Naive thymus-derived CD4-positive, alpha-beta T cell (primary cell): ENCODE measurements around the gene OR8G5. TPM values are rescaled to one million over a fixed set of nuclear protein-coding genes. Genes with fewer than 3 reads are reported as not detected.

Experiments
- ATAC-seq: fragments of 150-1000 bp; cut with Tn5 transposase; 2 replicates; pipeline ENCODE4 v1.10.0; 2021; ENCODE audit warnings: mild to moderate bottlenecking, moderate library complexity
- CTCF ChIA-PET: fragments of 350-600 bp; sonication (Branson Sonifier 250); formaldehyde crosslinking; loops from one replicate; lab custom pipeline; 2021; ENCODE audit warnings: antibody characterized with exemption; lab: Charles Lee
- POLR2A ChIA-PET: fragments of 350-600 bp; sonication (Branson Sonifier 250); formaldehyde crosslinking; loops from one replicate; lab custom pipeline; 2021; ENCODE audit warnings: antibody characterized with exemption, inconsistent platforms; lab: Charles Lee
- DNase-seq, 9 donors: peaks; one replicate each; pipeline versions ENCODE4 v3.0.0 to v3.0.0-alpha.2; 2020 to 2022; ENCODE audit warnings: mixed read lengths in 1 of 9
- H3K27ac ChIP-seq: one replicate; pipeline ENCODE4 v1.7.0; 2013; ENCODE audit warnings: mild to moderate bottlenecking, low read depth, low read length, moderate library complexity
- H3K27me3 ChIP-seq, 2 donors: one replicate each; pipeline ENCODE4 v1.7.0; 2013; ENCODE audit warnings: low read length in 2 of 2, mild to moderate bottlenecking in 2 of 2, moderate library complexity in 2 of 2; ENCODE audit not compliant: control insufficient read depth in 2 of 2, insufficient read depth in 2 of 2
- H3K36me3 ChIP-seq, 3 experiments: 1 replicate in 2 of 3; 2 replicates in 1 of 3; pipeline ENCODE4 v1.7.0; 2013; ENCODE audit warnings: low read length in 3 of 3, mild to moderate bottlenecking in 3 of 3, moderate library complexity in 1 of 3; ENCODE audit not compliant: insufficient read depth in 3 of 3, control insufficient read depth in 2 of 3
- H3K4me1 ChIP-seq, 2 donors: one replicate each; pipeline ENCODE4 v1.7.0; 2013; ENCODE audit warnings: low read length in 2 of 2, mild to moderate bottlenecking in 2 of 2, moderate library complexity in 1 of 2; ENCODE audit not compliant: control insufficient read depth in 2 of 2, insufficient read depth in 2 of 2
- H3K4me3 ChIP-seq: 2 replicates; pipeline ENCODE4 v1.7.0; 2013; ENCODE audit warnings: mild to moderate bottlenecking, low read length
- H3K9me3 ChIP-seq, 3 experiments: 1 replicate in 2 of 3; 2 replicates in 1 of 3; pipeline ENCODE4 v1.7.0; 2013; ENCODE audit warnings: low read length in 3 of 3; ENCODE audit not compliant: control insufficient read depth in 2 of 3
- H3K27ac Mint-ChIP-seq, 9 donors: one replicate each; pipeline ENCODE4 v1.8.0; 2020 to 2022; ENCODE audit warnings: mixed read lengths in 9 of 9, mild to moderate bottlenecking in 8 of 9, moderate library complexity in 5 of 9, inconsistent platforms in 2 of 9
- H3K27me3 Mint-ChIP-seq, 5 donors: one replicate each; pipeline ENCODE4 v1.8.0; 2021 to 2022; ENCODE audit warnings: mixed read lengths in 5 of 5, mild to moderate bottlenecking in 1 of 5
- H3K36me3 Mint-ChIP-seq, 5 donors: one replicate each; pipeline ENCODE4 v1.8.0; 2020 to 2022; ENCODE audit warnings: mixed read lengths in 5 of 5, mild to moderate bottlenecking in 3 of 5, inconsistent platforms in 1 of 5
- H3K4me1 Mint-ChIP-seq, 7 donors: one replicate each; pipeline ENCODE4 v1.8.0; 2020 to 2022; ENCODE audit warnings: mixed read lengths in 7 of 7, mild to moderate bottlenecking in 3 of 7, inconsistent platforms in 1 of 7
- H3K4me3 Mint-ChIP-seq, 10 donors: one replicate each; pipeline ENCODE4 v1.8.0; 2020 to 2022; ENCODE audit warnings: mild to moderate bottlenecking in 10 of 10, mixed read lengths in 10 of 10, moderate library complexity in 6 of 10, inconsistent platforms in 2 of 10
- H3K9me3 Mint-ChIP-seq, 11 donors: one replicate each; pipeline ENCODE4 v1.8.0; 2020 to 2022; ENCODE audit warnings: mixed read lengths in 11 of 11, mild to moderate bottlenecking in 4 of 11, inconsistent platforms in 1 of 11, moderate library complexity in 1 of 11
- intact Hi-C, 2 donors: fragments of 100-400 bp; cut with micrococcal nuclease; formaldehyde crosslinking; loops; one replicate each; pipeline ENCODE4 v1.15.1; 2023
- polyA plus RNA-seq, 2 donors: library from polyadenylated mRNA; unstranded; fragments of 300-500 nt; fragmentation: Illumina TruSeq; gene quantifications; one replicate each; pipeline ENCODE4 v1.2.3, GENCODE V29; 2021
- total RNA-seq, 6 experiments: library from RNA in 5 of 6; stranded (reverse) in 5 of 6; gene quantifications; 1 replicate in 5 of 6; 2 replicates in 1 of 6; pipeline ENCODE4 v1.2.3 and lab custom pipeline; 2021 to 2026

Gene OR8G5
- total and polyA plus RNA-seq, 7 experiments from 2014 or later: not detected

DNA sequence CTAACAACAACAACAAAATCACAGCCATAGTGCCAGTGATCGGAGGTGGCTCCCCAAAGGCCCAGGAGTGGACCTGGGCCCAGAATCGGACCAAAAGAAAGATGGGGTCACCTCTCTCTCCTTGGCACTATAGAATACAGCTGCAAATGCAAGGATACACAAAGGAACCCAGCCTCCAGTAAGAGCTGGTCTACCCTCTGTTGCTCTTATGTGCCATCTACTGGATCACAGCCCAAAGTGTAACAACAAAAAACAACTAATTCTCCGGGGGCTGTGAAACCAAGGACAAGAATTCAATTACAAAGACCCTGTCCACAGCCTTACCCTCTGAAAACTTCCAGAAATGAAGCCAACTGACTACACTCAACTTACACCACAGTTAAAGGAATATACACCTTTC lies 21.6 kb downstream of the OR8G5 start:
- Mint-ChIP-seq H3K27me3 (peaks cover 0 to 33% (median 5%) of the 10 kb centered on the region in 5 donors), H3K36me3 (peaks cover 0 to 4% (median 0%) of the 10 kb centered on the region in 5 donors), H3K27ac (no peak overlapping the region), H3K4me3 (no peak overlapping the region), H3K9me3 (peaks cover 0 to 30% (median 15%) of the 10 kb centered on the region in 11 donors), H3K4me1 (no peaks in the 10 kb centered on the region)
- Histone ChIP-seq H3K27ac (no peak overlapping the region), H3K4me1 (no peaks in the 10 kb centered on the region), H3K27me3 (no peaks in the 10 kb centered on the region), H3K9me3 (no peaks in the 10 kb centered on the region), H3K36me3 (no peaks in the 10 kb centered on the region), H3K4me3 (no peak overlapping the region)
- ATAC-seq (no peak), DNase-seq (no peak)
- intact Hi-C loops: no loop called here
- POLR2A ChIA-PET: no interaction called here
- CTCF ChIA-PET: no interaction called here

DNA sequence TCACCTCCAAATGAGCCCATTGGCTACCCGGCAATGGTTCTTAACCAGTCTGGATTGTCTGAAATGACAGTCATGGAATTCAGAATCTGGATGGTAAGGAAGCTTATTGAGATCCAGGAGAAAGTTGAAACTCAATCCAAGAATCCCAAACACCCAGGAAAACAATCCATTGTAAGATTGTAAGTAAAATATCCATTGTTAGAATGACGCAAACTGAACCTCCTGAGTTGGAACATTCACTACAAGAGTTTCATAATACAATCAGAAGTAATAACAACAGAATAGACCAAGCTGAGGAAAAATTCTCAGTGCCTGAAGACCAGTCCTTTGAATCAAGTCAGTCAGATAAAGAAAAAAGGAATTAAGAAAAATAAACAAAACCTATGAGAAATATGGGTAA lies 22.1 kb downstream of the OR8G5 start:
- POLR2A ChIA-PET: no interaction called here
- Mint-ChIP-seq H3K27me3 (peaks cover 0 to 33% (median 5%) of the 10 kb centered on the region in 5 donors), H3K36me3 (peaks cover 0 to 4% (median 0%) of the 10 kb centered on the region in 5 donors), H3K27ac (no peak overlapping the region), H3K9me3 (peaks cover 0 to 30% (median 16%) of the 10 kb centered on the region in 11 donors), H3K4me1 (no peaks in the 10 kb centered on the region), H3K4me3 (no peak overlapping the region)
- no peak for DNase-seq
- CTCF ChIA-PET: no interaction called here
- Histone ChIP-seq H3K4me3 (no peak overlapping the region), H3K9me3 (no peaks in the 10 kb centered on the region), H3K4me1 (no peaks in the 10 kb centered on the region), H3K36me3 (no peaks in the 10 kb centered on the region), H3K27me3 (no peaks in the 10 kb centered on the region), H3K27ac (no peak overlapping the region)
- intact Hi-C loops: no loop called here
- ATAC-seq: no peak

GRCh38 chr11:124285610-124286344 lies 29.6 kb downstream of the OR8G5 start:
- no peaks in the 10 kb centered on the region for H3K4me1 Mint-ChIP-seq
- no peaks in the 10 kb centered on the region for H3K27me3 ChIP-seq
- DNase-seq (no peak), ATAC-seq (no peak)
- no peaks in the 10 kb centered on the region for H3K4me1 ChIP-seq
- H3K4me3 ChIP-seq: no peak overlapping the region
- ChIA-PET CTCF (interaction anchor here (0.6 kb wide), 1 partner anchor 984 kb away, joined by 3 read pairs; no protein-coding TSS in a partner anchor), POLR2A (no interaction called here)
- peaks cover 0 to 14% (median 4%) of the 10 kb centered on the region in 5 donors for H3K27me3 Mint-ChIP-seq
- H3K9me3 Mint-ChIP-seq: peaks cover 4 to 30% (median 13%) of the 10 kb centered on the region in 11 donors
- peaks cover 0 to 7% (median 0%) of the 10 kb centered on the region in 5 donors for H3K36me3 Mint-ChIP-seq
- no peak overlapping the region for H3K27ac ChIP-seq
- H3K36me3 ChIP-seq: no peaks in the 10 kb centered on the region
- H3K4me3 Mint-ChIP-seq: no peak overlapping the region
- no peaks in the 10 kb centered on the region for H3K9me3 ChIP-seq
- H3K27ac Mint-ChIP-seq: no peak overlapping the region
- intact Hi-C loops: no loop called here

DNA sequence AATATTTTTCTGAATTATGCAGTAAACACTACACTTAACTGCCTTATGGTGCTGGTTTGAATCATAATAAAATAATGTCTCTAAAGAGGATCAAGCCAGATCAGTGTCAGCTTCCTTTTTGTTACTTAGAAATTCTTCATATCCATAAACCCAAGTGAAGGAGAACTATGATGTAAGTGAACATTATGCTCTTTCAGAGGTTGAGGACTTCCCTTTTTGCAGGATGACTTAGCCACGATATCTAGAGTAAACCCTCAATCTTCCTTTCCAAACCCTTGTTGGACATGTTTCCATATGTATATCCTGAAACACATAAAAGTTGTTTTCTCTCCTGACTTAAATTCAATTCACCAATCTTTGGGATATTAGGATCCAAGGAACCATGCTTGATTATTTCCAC lies 38.5 kb downstream of the OR8G5 start:
- no peak for DNase-seq

GRCh38 chr11:124296016-124296415 lies 39.8 kb downstream of the OR8G5 start:
- peaks cover 0 to 14% (median 0%) of the 10 kb centered on the region in 11 donors for H3K9me3 Mint-ChIP-seq
- intact Hi-C loops: no loop called here
- peaks cover 0 to 20% (median 6%) of the 10 kb centered on the region in 5 donors for H3K27me3 Mint-ChIP-seq
- H3K4me3 Mint-ChIP-seq: no peak overlapping the region
- no peak overlapping the region for H3K4me3 ChIP-seq
- no peak for ATAC-seq
- no peaks in the 10 kb centered on the region for H3K27me3 ChIP-seq
- no peak overlapping the region for H3K27ac Mint-ChIP-seq
- no peaks in the 10 kb centered on the region for H3K4me1 Mint-ChIP-seq
- no peaks in the 10 kb centered on the region for H3K36me3 Mint-ChIP-seq
- CTCF ChIA-PET: no interaction called here
- H3K27ac ChIP-seq: no peak overlapping the region
- no peak for DNase-seq
- no peaks in the 10 kb centered on the region for H3K4me1 ChIP-seq
- no peaks in the 10 kb centered on the region for H3K36me3 ChIP-seq
- POLR2A ChIA-PET: no interaction called here
- no peaks in the 10 kb centered on the region for H3K9me3 ChIP-seq

More for the DNA sequence above, 38.5 kb downstream of the OR8G5 start:
- Mint-ChIP-seq H3K36me3 (no peaks in the 10 kb centered on the region), H3K27me3 (peaks cover 0 to 31% (median 6%) of the 10 kb centered on the region in 5 donors), H3K4me3 (no peak overlapping the region), H3K4me1 (no peaks in the 10 kb centered on the region), H3K27ac (no peak overlapping the region), H3K9me3 (peaks cover 0 to 13% (median under 1%) of the 10 kb centered on the region in 11 donors)
- no peak overlapping the region for H3K27ac ChIP-seq
- H3K4me3 ChIP-seq: no peak overlapping the region
- H3K27me3 ChIP-seq: no peaks in the 10 kb centered on the region
- H3K36me3 ChIP-seq: no peaks in the 10 kb centered on the region
- H3K4me1 ChIP-seq: no peaks in the 10 kb centered on the region
- H3K9me3 ChIP-seq: no peaks in the 10 kb centered on the region
- ATAC-seq: no peak
- intact Hi-C loops: no loop called here
- CTCF ChIA-PET: no interaction called here
- POLR2A ChIA-PET: no interaction called here

DNA sequence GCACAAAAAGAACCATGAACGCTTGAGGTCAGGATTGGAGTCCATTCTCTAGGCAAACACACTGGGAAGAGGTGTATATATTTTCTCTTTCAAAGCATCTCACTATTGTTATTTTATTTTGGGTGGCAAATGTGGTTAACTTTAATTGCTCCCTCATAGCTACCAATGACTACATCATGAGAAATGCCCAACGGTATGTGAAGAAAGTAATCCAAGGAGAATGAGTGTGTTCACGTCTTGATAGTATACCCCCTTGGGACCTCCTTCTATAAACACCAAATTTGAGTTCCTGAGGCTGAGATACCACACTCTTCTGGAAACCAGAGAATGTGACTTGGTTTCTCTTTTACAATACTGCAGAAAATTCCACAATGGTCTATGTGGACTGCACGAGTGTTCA lies 41.7 kb downstream of the OR8G5 start:
- H3K9me3 Mint-ChIP-seq: peaks cover 0 to 8% (median 0%) of the 10 kb centered on the region in 11 donors
- POLR2A ChIA-PET: no interaction called here
- H3K27ac ChIP-seq: no peak overlapping the region
- no peaks in the 10 kb centered on the region for H3K4me1 ChIP-seq
- peaks cover 0 to 13% (median 0%) of the 10 kb centered on the region in 5 donors for H3K27me3 Mint-ChIP-seq
- H3K27me3 ChIP-seq: no peaks in the 10 kb centered on the region
- ATAC-seq (no peak), DNase-seq (no peak)
- intact Hi-C loops: no loop called here
- CTCF ChIA-PET: no interaction called here
- H3K27ac Mint-ChIP-seq: no peak overlapping the region
- H3K4me3 ChIP-seq: no peak overlapping the region
- no peaks in the 10 kb centered on the region for H3K9me3 ChIP-seq
- no peaks in the 10 kb centered on the region for H3K36me3 Mint-ChIP-seq
- no peak overlapping the region for H3K4me3 Mint-ChIP-seq
- no peaks in the 10 kb centered on the region for H3K36me3 ChIP-seq
- no peaks in the 10 kb centered on the region for H3K4me1 Mint-ChIP-seq

DNA sequence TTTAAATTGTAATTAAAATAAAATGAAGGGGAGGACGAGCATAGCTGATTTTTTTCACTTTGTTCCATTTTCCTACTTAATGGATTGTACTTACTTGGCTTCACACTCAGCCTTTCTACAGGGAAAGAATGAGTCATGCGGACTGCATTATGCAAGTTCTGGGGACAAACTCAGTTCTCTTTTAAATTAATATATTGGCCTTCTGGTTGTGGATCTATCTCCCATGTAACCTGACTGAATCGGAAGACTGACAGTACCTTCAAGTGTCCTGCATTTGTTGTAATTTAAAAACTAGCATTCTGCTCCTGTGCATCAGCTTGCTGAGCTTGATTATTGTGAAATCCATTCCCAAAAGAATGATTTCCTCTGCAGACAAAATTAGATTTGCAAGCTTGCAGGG lies 45.4 kb downstream of the OR8G5 start:
- Mint-ChIP-seq H3K27ac (no peak overlapping the region), H3K9me3 (peaks cover 0 to 8% (median 0%) of the 10 kb centered on the region in 11 donors), H3K36me3 (no peaks in the 10 kb centered on the region), H3K4me1 (no peaks in the 10 kb centered on the region), H3K27me3 (peaks cover 0 to 16% (median 2%) of the 10 kb centered on the region in 5 donors), H3K4me3 (no peak overlapping the region)
- ChIA-PET CTCF (no interaction called here), POLR2A (no interaction called here)
- no peak overlapping the region for H3K4me3 ChIP-seq
- no peaks in the 10 kb centered on the region for H3K27me3 ChIP-seq
- no peaks in the 10 kb centered on the region for H3K4me1 ChIP-seq
- DNase-seq: no peak
- intact Hi-C loops: no loop called here
- ATAC-seq: no peak
- H3K36me3 ChIP-seq: no peaks in the 10 kb centered on the region
- H3K27ac ChIP-seq: no peak overlapping the region
- no peaks in the 10 kb centered on the region for H3K9me3 ChIP-seq
